GM12801 (cell line): Measurements from ENCODE around the gene FUZ.

Experiments used
- TF ChIP-seq, protein P1 (sequence below): IDR thresholded peaks from one replicate; pipeline ENCODE4 v1.5.1; 2011; ENCODE audit warnings: control low read depth; ENCODE audit not compliant: insufficient read length; ENCODE audit errors: extremely low read depth

Gene FUZ

DNA sequence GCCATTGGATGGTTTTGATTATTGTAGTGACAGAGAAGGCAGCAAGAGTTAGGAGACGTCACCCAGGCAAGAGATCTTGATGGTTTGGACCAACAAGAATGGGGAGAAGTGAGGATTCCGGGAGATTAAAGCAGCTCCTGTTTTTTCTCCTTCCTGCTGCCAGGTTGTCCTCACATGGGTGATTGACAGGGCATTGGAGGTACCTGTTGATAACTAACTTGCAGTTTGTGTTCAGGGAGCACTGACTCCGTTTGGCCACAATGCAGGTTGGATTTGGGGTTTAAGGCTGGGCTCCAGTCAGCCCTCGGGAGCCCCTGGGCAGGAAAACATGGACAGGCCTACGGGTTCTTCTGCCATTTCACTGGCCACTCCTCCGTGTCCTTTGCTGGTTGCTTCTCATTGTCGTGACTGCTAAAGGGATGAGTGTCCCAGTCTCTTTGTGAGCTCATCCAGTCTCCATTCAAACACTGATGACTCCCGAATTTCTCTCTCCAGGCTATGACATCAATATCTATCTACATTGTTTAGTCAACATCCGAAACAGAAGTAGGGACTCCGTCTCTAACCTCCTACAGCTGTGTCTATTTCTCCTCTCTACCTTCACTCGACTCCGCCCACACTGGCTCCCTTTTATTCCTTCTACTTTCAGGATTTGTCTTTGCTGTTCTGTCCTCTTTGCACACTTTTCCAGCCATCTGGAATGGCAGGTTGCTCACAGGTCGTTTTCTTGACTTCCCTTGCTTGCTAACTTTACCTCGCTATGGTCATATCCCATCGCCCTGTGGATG, 36.5 kb upstream of the FUZ start:
- TF ChIP-seq, protein P1, sequence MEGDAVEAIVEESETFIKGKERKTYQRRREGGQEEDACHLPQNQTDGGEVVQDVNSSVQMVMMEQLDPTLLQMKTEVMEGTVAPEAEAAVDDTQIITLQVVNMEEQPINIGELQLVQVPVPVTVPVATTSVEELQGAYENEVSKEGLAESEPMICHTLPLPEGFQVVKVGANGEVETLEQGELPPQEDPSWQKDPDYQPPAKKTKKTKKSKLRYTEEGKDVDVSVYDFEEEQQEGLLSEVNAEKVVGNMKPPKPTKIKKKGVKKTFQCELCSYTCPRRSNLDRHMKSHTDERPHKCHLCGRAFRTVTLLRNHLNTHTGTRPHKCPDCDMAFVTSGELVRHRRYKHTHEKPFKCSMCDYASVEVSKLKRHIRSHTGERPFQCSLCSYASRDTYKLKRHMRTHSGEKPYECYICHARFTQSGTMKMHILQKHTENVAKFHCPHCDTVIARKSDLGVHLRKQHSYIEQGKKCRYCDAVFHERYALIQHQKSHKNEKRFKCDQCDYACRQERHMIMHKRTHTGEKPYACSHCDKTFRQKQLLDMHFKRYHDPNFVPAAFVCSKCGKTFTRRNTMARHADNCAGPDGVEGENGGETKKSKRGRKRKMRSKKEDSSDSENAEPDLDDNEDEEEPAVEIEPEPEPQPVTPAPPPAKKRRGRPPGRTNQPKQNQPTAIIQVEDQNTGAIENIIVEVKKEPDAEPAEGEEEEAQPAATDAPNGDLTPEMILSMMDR = no peak

DNA sequence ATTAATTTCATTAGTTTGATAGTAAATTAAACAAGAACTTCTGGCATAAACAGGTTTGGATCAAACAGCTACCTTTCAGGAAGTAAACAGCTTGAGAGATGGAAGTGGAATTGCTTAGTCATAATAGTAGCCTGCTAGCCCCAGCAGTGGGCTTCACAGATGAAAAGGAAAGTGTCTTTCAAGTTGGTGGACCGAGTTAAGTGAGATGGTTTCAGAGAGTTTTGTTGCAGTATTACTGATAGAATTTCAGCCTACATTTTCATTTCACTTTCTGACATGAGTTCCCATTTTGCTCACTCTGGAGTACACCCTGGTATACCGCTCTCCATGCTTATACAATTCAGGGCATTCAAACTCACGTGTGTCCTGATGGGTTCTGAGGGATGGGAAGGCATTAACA, 35.8 kb upstream of the FUZ start:
- TF ChIP-seq, protein P1 = no peak

DNA sequence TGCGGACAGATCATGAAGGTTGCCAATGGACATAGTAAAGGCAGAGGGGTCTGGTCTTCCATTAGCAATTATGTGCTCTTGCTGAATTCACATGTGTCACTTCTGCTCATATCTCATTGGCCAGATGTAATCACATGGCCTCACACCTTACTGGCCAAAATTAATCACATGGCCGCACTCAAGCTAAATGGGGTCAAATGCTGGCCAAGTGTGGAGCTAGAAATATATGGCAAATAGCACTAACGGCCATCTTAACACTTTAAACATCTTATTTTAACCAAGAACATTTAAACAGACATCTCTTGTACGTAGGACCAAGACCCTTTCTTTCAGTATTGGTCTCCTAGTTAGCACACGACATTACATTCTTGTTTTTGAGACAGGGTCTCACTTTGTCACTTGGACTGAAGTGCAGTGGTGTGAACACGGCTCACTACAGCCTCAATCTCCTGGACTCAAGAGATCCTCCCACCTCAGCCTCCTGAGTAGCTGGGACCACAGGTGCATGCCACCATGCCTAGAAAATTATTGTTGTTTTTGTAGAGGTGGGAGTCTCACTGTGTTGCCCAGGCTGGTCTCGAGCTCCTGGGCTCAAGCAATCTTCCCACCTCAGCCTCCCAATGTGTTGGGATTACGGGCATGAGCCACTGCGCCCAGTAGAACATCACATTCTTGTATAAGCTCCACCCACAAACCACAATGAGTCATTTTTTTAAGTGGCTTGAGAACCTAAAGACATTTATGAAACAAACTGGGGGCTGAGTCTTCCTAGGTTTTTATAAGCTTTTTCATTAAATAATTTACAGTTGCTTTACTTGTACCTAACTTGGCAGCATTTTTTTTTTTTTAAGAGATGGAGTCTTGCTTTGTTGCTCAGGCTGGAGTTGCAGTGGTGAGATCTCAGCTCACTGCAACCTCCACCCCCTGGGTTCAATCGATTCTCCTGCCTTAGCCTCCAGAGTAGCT, 34.9 kb upstream of the FUZ start:
- TF ChIP-seq, protein P1 = no peak

DNA sequence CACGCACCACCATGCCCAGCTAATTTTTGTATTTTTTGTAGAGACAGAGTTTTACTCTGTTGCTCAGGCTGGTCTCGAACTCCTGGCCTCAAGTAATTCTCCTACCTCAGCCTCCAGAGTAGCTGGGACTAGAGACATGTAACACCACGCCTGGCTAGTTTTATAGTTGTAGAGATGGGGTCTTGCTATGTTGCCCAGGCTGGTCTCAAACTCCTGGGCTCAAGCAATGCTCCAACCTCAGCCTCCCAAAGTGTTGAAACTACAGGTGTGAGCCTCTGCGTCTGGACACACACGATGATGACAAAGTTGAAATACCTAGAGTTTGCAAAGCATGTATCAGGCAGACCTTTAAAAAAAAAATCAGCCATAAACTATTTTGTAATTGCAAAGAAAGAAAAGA, 33.3 kb upstream of the FUZ start:
- TF ChIP-seq, protein P1 = no peak

DNA sequence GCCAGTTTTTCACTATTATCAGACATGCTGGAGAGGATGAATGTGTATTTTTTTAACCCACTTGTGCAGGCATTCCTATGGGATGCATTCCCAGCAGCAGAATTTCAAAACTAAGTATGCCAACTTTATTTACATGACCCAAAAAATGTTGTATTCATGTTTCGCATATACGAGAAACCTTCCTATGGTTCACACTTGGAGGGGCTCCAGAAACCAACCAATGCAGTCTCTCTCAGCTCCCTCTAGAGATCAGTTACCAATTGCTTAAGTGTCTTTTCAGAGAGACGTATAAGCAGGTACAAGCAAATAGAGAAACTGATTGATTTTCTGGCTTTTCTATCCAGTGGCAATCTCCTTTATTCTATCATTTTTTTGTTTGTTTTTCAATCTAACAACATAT, 32.3 kb upstream of the FUZ start:
- TF ChIP-seq, protein P1 = no peak

DNA sequence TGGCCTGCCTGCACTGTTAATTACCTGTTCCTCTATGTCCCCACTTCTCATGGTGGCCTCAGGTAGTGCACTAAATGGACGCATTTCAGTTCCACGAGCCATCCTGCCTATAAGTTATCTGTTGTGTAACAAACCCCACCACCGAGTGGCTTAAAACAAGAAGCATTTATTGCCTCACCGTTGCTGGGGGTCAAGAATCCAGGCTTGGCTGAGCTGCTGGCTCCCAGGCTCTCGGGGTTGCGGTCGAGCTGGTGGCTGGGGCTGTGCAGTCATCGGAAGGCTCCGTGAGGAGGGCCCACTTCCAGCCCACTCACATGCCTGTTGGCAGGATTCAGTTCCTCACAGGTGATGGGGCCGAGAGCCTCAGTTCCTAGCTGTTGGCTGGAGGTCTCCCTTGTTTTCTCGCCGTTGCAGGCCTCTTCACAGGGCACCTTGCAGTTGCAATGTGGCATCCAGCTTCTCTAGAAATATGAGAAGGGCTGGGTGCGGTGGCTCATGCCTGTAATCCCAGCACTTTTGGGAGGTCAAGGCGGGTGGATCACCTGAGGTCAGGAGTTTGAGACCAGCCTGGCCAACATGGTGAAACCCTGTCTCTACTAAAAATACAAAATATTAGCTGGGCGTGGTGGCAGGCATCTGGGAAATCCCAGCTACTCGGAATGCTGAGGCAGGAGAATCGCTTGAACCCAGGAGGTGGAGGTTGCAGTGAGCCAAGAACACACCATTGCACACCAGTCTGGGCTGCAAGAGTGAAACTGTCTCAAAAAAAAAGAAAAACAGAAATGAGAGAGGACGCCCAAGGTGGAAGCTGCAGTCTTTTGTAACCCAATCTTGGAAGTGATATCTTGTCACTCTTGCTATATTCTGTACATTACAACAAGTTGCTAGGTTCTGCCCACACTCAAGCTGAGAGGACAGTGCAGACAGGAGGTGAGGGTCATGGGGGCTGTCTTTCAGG, 31.3 kb upstream of the FUZ start:
- TF ChIP-seq, protein P1 = no peak
